H9 (cell line): ENCODE data around the gene ASPA. TPM values are rescaled to one million over a fixed set of nuclear protein-coding genes. Genes with fewer than 3 reads are reported as not detected.

ENCODE experiments used
- DNase-seq: peaks from one replicate; pipeline ENCODE4 v3.0.0-alpha.2; 2017
- H2AFZ ChIP-seq: one replicate; pipeline ENCODE4 v1.6.1; 2013; ENCODE audit warnings: mild to moderate bottlenecking, low read length, control low read depth, moderate library complexity
- H2AK5ac ChIP-seq: 2 replicates; pipeline ENCODE4 v1.6.1; 2013; ENCODE audit warnings: low read length, control low read depth, mixed read lengths; ENCODE audit not compliant: insufficient read length
- H2BK120ac ChIP-seq: one replicate; pipeline ENCODE4 v1.6.1; 2013; ENCODE audit warnings: low read depth, mild to moderate bottlenecking, low read length, control low read depth, inconsistent platforms; ENCODE audit not compliant: poor library complexity, severe bottlenecking
- H2BK12ac ChIP-seq: 2 replicates; pipeline ENCODE4 v1.6.1; 2013; ENCODE audit warnings: low read length, control low read depth, mixed read lengths, low read depth; ENCODE audit not compliant: insufficient read length
- H2BK15ac ChIP-seq: 2 replicates; pipeline ENCODE4 v1.6.1; 2013; ENCODE audit warnings: low read depth, low read length, control low read depth
- H2BK20ac ChIP-seq: one replicate; pipeline ENCODE4 v1.6.1; 2013; ENCODE audit warnings: low read depth, mild to moderate bottlenecking, low read length, control low read depth, inconsistent platforms; ENCODE audit not compliant: poor library complexity, severe bottlenecking
- H2BK5ac ChIP-seq: 2 replicates; pipeline ENCODE4 v1.6.1; 2013; ENCODE audit warnings: low read length, control low read depth, mixed read lengths; ENCODE audit not compliant: insufficient read length
- H3K14ac ChIP-seq: 2 replicates; pipeline ENCODE4 v1.6.1; 2013; ENCODE audit warnings: low read length, control low read depth; ENCODE audit not compliant: insufficient read depth
- H3K18ac ChIP-seq: 2 replicates; pipeline ENCODE4 v1.6.1; 2013; ENCODE audit warnings: low read depth, mild to moderate bottlenecking, mixed read lengths, low read length, control low read depth; ENCODE audit not compliant: insufficient read length
- H3K23ac ChIP-seq: 2 replicates; pipeline ENCODE4 v1.6.1; 2013; ENCODE audit warnings: low read length, control low read depth, mixed read lengths, low read depth; ENCODE audit not compliant: insufficient read length
- H3K23me2 ChIP-seq: 2 replicates; pipeline ENCODE4 v1.6.1; 2013; ENCODE audit warnings: low read depth, mild to moderate bottlenecking, mixed read lengths, low read length, control low read depth; ENCODE audit not compliant: insufficient read length, poor library complexity, severe bottlenecking
- H3K27ac ChIP-seq: 2 replicates; pipeline ENCODE4 v1.5.1; 2013; ENCODE audit warnings: low read length, control low read depth, mixed read lengths, low read depth; ENCODE audit not compliant: insufficient read length
- H3K27me3 ChIP-seq: 2 replicates; pipeline ENCODE4 v1.6.1; 2013; ENCODE audit warnings: low read length, control low read depth, inconsistent platforms; ENCODE audit not compliant: insufficient read depth
- H3K4ac ChIP-seq: 2 replicates; pipeline ENCODE4 v1.6.1; 2013; ENCODE audit warnings: low read depth, mild to moderate bottlenecking, control low read depth, inconsistent platforms, low read length, moderate library complexity
- H3K4me1 ChIP-seq: 2 replicates; pipeline ENCODE4 v1.6.1; 2013; ENCODE audit warnings: low read length, control low read depth, inconsistent platforms; ENCODE audit not compliant: insufficient read depth
- H3K4me2 ChIP-seq: 2 replicates; pipeline ENCODE4 v1.6.1; 2013; ENCODE audit warnings: low read length, control low read depth, mixed read lengths; ENCODE audit not compliant: insufficient read length, insufficient read depth
- H3K56ac ChIP-seq: 2 replicates; pipeline ENCODE4 v1.6.1; 2013; ENCODE audit warnings: low read depth, mild to moderate bottlenecking, mixed read lengths, low read length, control low read depth; ENCODE audit not compliant: insufficient read length
- H3K79me1 ChIP-seq: 2 replicates; pipeline ENCODE4 v1.6.1; 2013; ENCODE audit warnings: low read depth, mild to moderate bottlenecking, moderate library complexity, low read length, control low read depth, inconsistent platforms; ENCODE audit not compliant: insufficient read depth, poor library complexity, severe bottlenecking
- H3K79me2 ChIP-seq: 2 replicates; pipeline ENCODE4 v1.6.1; 2013; ENCODE audit warnings: low read length, control low read depth, inconsistent platforms; ENCODE audit not compliant: insufficient read depth
- H3K9ac ChIP-seq: 2 replicates; pipeline ENCODE4 v1.6.1; 2013; ENCODE audit warnings: low read length, control low read depth, mixed read lengths; ENCODE audit not compliant: insufficient read length; ENCODE audit errors: extremely low read depth
- H3K9me3 ChIP-seq: one replicate; pipeline ENCODE4 v1.6.1; 2013; ENCODE audit warnings: low read depth, low read length, inconsistent platforms; ENCODE audit not compliant: control insufficient read depth
- H3T11ph ChIP-seq: one replicate; pipeline ENCODE4 v1.6.1; 2013; ENCODE audit warnings: mild to moderate bottlenecking, low read length, control low read depth, inconsistent platforms
- H4K20me1 ChIP-seq: one replicate; pipeline ENCODE4 v1.6.1; 2013; ENCODE audit not compliant: control insufficient read depth, insufficient read length, insufficient read depth
- H4K5ac ChIP-seq: 2 replicates; pipeline ENCODE4 v1.6.1; 2013; ENCODE audit warnings: low read depth, mild to moderate bottlenecking, mixed read lengths, low read length, control low read depth; ENCODE audit not compliant: insufficient read length
- H4K8ac ChIP-seq: replicated peaks from 2 replicates; pipeline ENCODE4 v1.6.1; 2013; ENCODE audit warnings: low read length, control low read depth, mixed read lengths, low read depth; ENCODE audit not compliant: insufficient read length
- H4K91ac ChIP-seq: 2 replicates; pipeline ENCODE4 v1.6.1; 2013; ENCODE audit warnings: low read depth, mild to moderate bottlenecking, moderate library complexity, mixed read lengths, low read length, control low read depth; ENCODE audit not compliant: insufficient read length
- H3K27ac Mint-ChIP-seq, 3 experiments: 2 replicates in 2 of 3; 3 replicates in 1 of 3; pipeline ENCODE4 v1.8.0; 2020 to 2021; ENCODE audit warnings: mixed read lengths in 3 of 3, mild to moderate bottlenecking in 1 of 3, moderate library complexity in 1 of 3
- H3K27me3 Mint-ChIP-seq: 2 replicates; pipeline ENCODE4 v1.8.0; 2021; ENCODE audit warnings: low read depth, mild to moderate bottlenecking, moderate library complexity, mixed read lengths
- H3K36me3 Mint-ChIP-seq, 3 experiments: 2 replicates in 2 of 3; 3 replicates in 1 of 3; pipeline ENCODE4 v1.8.0; 2020 to 2021; ENCODE audit warnings: low read depth in 3 of 3, mixed read lengths in 3 of 3; ENCODE audit not compliant: insufficient read depth in 1 of 3
- H3K4me1 Mint-ChIP-seq, 2 experiments: 2 replicates each; pipeline ENCODE4 v1.8.0; 2020; ENCODE audit warnings: mixed read lengths in 2 of 2
- H3K4me3 Mint-ChIP-seq, 2 experiments: 2 replicates in 1 of 2; 3 replicates in 1 of 2; pipeline ENCODE4 v1.8.0; 2020 to 2021; ENCODE audit warnings: mild to moderate bottlenecking in 2 of 2, mixed read lengths in 2 of 2, moderate library complexity in 1 of 2
- H3K9me3 Mint-ChIP-seq, 2 experiments: 2 replicates in 1 of 2; 3 replicates in 1 of 2; pipeline ENCODE4 v1.8.0; 2020; ENCODE audit warnings: mild to moderate bottlenecking in 2 of 2, mixed read lengths in 2 of 2, moderate library complexity in 1 of 2
- CTCF ChIP-seq: fragments of 200-600 bp; sonication (generic); conservative IDR thresholded peaks from 3 replicates; pipeline ENCODE4 v1.8.0; 2021; ENCODE audit warnings: antibody characterized with exemption, mild to moderate bottlenecking
- WGBS: extraction: QIAGEN DNeasy Blood & Tissue Kit; methylation state at CpG from one replicate; pipeline ENCODE4 v1.1.7; 2013; ENCODE audit warnings: missing lambda C conversion rate, low lambda C conversion rate, mixed read lengths; ENCODE audit not compliant: insufficient read length; ENCODE audit errors: extremely low coverage; 5-methylcytosine and 5-hydroxymethylcytosine counted together
- total RNA-seq: library from RNA; stranded (reverse); gene quantifications from 2 replicates; pipeline ENCODE4 v1.2.1, GENCODE V29; 2021

Gene ASPA
- total RNA-seq, 1 experiment from 2014 or later: not detected

- no CpG with 5 or more reads among the region's 1 CpG for WGBS
- Mint-ChIP-seq H3K27ac (no peak overlapping the region), H3K36me3 (peaks cover 0 to 3% (median 0%) of the 10 kb centered on the region in 3 experiments; a peak in 4 of 7 replicates), H3K9me3 (peaks cover 3 to 8% of the 10 kb centered on the region in 2 experiments; a peak in 3 of 5 replicates), H3K27me3 (peaks cover 12% of the 10 kb centered on the region), H3K4me3 (no peak overlapping the region), H3K4me1 (peaks cover 32 to 34% of the 10 kb centered on the region in 2 experiments)
- H2BK12ac ChIP-seq: no peak overlapping the region
- H3K4me1 ChIP-seq: 0 out of 2 replicates have a peak, but pooled peaks cover 4% of the 10 kb centered on the region
- no peak for DNase-seq
- H3K14ac ChIP-seq: no peak overlapping the region
- H3K27ac ChIP-seq: no peak overlapping the region
- H4K8ac ChIP-seq: no peak overlapping the region
- no peak overlapping the region for H4K5ac ChIP-seq
- H3K18ac ChIP-seq: no peak overlapping the region
- H3K4me2 ChIP-seq: no peak overlapping the region
- H2AK5ac ChIP-seq: no peak overlapping the region
- no peaks in the 10 kb centered on the region for H4K20me1 ChIP-seq
- no peaks in the 10 kb centered on the region for H3K79me1 ChIP-seq
- H2BK20ac ChIP-seq: no peak overlapping the region
- no peaks in the 10 kb centered on the region for H3K9me3 ChIP-seq
- H3K27me3 ChIP-seq: no peaks in the 10 kb centered on the region
- H2BK5ac ChIP-seq: no peak overlapping the region
- H3K79me2 ChIP-seq: no peaks in the 10 kb centered on the region
- no peak overlapping the region for H2AFZ ChIP-seq
- no peak overlapping the region for H3T11ph ChIP-seq
- no peak overlapping the region for H2BK120ac ChIP-seq
- TF ChIP-seq CTCF: no peak
- no peak overlapping the region for H2BK15ac ChIP-seq
- no peak overlapping the region for H3K4ac ChIP-seq
- no peak overlapping the region for H3K23ac ChIP-seq
- no peak overlapping the region for H3K56ac ChIP-seq
- H3K9ac ChIP-seq: no peak overlapping the region
- no peak overlapping the region for H4K91ac ChIP-seq
- H3K23me2 ChIP-seq: no peaks in the 10 kb centered on the region
Measured at GRCh38 chr17:3507071-3507470, 31.3 kb downstream of the ASPA start.
